Kidney (tissue), 14 donors: ENCODE results near the gene GTF2F2. TPM values are rescaled to one million over a fixed set of nuclear protein-coding genes. Genes with fewer than 3 reads are reported as not detected.

Experiments
- DNase-seq, 5 donors: peaks; one replicate each; pipeline ENCODE4 v3.0.0-alpha.2; 2013 to 2020
- FAIRE-seq: peaks from 2 replicates; lab custom pipeline; 2012; peaks lifted over from hg19 to GRCh38; lab: Jason Lieb, UNC
- H3K27ac ChIP-seq, 2 donors: one replicate each; pipeline ENCODE4 v1.7.0; 2013; ENCODE audit warnings: low read depth in 2 of 2, low read length in 2 of 2, inconsistent platforms in 1 of 2
- H3K27me3 ChIP-seq: one replicate; pipeline ENCODE4 v1.7.1; 2013; ENCODE audit warnings: low read length, inconsistent platforms; ENCODE audit not compliant: control insufficient read depth, insufficient read depth
- H3K36me3 ChIP-seq, 3 donors: one replicate each; pipeline versions ENCODE4 v1.7.0 to v1.7.1; 2013; ENCODE audit warnings: low read length in 3 of 3, control low read depth in 1 of 3, inconsistent platforms in 1 of 3; ENCODE audit not compliant: insufficient read depth in 3 of 3, control insufficient read depth in 2 of 3
- H3K4me1 ChIP-seq, 3 donors: one replicate each; pipeline versions ENCODE4 v1.7.0 to v1.7.1; 2013; ENCODE audit warnings: low read length in 3 of 3, inconsistent platforms in 1 of 3, low read depth in 1 of 3; ENCODE audit not compliant: control insufficient read depth in 2 of 3, insufficient read depth in 2 of 3
- H3K4me3 ChIP-seq, 3 donors: one replicate each; pipeline versions ENCODE4 v1.7.0 to v1.8.1; 2013; ENCODE audit warnings: low read length in 3 of 3, control low read depth in 1 of 3, inconsistent platforms in 1 of 3
- H3K9ac ChIP-seq, 3 donors: one replicate each; pipeline versions ENCODE4 v1.7.0 to v1.7.1; 2013; ENCODE audit warnings: low read length in 3 of 3, control low read depth in 1 of 3, inconsistent platforms in 1 of 3
- H3K9me3 ChIP-seq, 3 donors: one replicate each; pipeline versions ENCODE4 v1.7.0 to v1.7.1; 2013; ENCODE audit warnings: low read length in 3 of 3, control low read depth in 1 of 3, inconsistent platforms in 1 of 3; ENCODE audit not compliant: control insufficient read depth in 2 of 3, insufficient read depth in 1 of 3
- CTCF ChIP-seq: IDR thresholded peaks from 3 replicates; pipeline ENCODE4 v1.5.1; 2012; ENCODE audit warnings: mild to moderate bottlenecking, moderate library complexity, borderline replicate concordance; ENCODE audit not compliant: insufficient read depth; ENCODE audit errors: extremely low read depth
- intact Hi-C: fragments of 100-400 bp; cut with DNase I; formaldehyde crosslinking; loops from one replicate; pipeline ENCODE4 v1.11.1; 2022
- polyA plus RNA-seq: library from polyadenylated mRNA; stranded (reverse); fragments of 350-450 nt; fragmentation: Illumina TruSeq; extraction: RNeasy Lipid Tissue Mini Kit (QIAGEN cat#74804); gene quantifications from one replicate; pipeline ENCODE4 v1.2.3, GENCODE V29; 2014; ENCODE audit warnings: low read depth, low replicate concordance; ENCODE audit not compliant: insufficient read depth
- total RNA-seq: library from RNA; stranded (reverse); fragmentation: NEBNext Ultra II Directional; extraction: Animal tissue kit (Norgen Biotek cat#: 25700); gene quantifications from one replicate; pipeline ENCODE4 v1.2.1, GENCODE V29; 2021
- donor health status: control.
- donor health status: control.
- donor health status: control.
- donor health status: control.
- donor health status: control.
- donor health status: DM: yes; HTN: yes; CAD: no.
- donor health status: Normal renal cell carcinoma (clear cell type).

Gene GTF2F2
- total and polyA plus RNA-seq, 2 donors from 2014 or later, result 16.6 to 17.3 TPM

DNA sequence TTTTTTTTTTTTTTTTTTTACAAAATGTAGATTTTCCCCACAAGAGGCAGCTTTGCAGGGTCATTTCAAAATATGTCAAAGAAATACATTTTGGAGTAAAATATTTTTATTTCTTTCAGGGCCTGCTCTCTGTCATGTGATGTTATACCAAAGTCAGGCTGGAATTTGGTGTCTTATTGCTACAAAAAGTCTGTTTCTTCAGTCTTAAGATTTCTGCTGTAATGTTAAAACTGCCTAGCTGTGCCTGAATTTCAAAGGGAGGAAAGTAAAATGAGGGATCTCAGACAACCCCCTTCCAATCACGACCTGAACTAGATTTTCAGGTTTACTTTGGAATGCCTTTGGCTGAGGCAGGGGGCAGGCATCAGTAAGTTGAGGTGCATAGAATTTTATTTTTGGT, 12.8 kb upstream of the GTF2F2 start:
- FAIRE-seq, result no peak
- no peak for DNase-seq
- intact Hi-C loops, result no loop called here
- no peaks in the 10 kb centered on the region for H3K9me3 ChIP-seq
- no peak overlapping the region for H3K9ac ChIP-seq
- TF ChIP-seq CTCF, result no peak
- H3K27me3 ChIP-seq, result no peaks in the 10 kb centered on the region
- H3K36me3 ChIP-seq, result no peaks in the 10 kb centered on the region
- H3K4me3 ChIP-seq, result no peak overlapping the region
- no peak overlapping the region for H3K27ac ChIP-seq
- H3K4me1 ChIP-seq, result no peaks in the 10 kb centered on the region

GRCh38 chr13:45108716-45109101, 11.6 kb upstream of the GTF2F2 start:
- Histone ChIP-seq H3K9ac (no peak overlapping the region), H3K9me3 (no peaks in the 10 kb centered on the region), H3K27ac (no peak overlapping the region), H3K36me3 (no peaks in the 10 kb centered on the region), H3K4me3 (peak overlapping the region in 2 of 3 donors; percentile 41 to 53), H3K27me3 (no peaks in the 10 kb centered on the region), H3K4me1 (no peaks in the 10 kb centered on the region)
- TF ChIP-seq CTCF, result no peak
- DNase-seq (peak in 1 of 5 donors; percentile 32), FAIRE-seq (no peak)
- intact Hi-C loops, result no loop called here

DNA sequence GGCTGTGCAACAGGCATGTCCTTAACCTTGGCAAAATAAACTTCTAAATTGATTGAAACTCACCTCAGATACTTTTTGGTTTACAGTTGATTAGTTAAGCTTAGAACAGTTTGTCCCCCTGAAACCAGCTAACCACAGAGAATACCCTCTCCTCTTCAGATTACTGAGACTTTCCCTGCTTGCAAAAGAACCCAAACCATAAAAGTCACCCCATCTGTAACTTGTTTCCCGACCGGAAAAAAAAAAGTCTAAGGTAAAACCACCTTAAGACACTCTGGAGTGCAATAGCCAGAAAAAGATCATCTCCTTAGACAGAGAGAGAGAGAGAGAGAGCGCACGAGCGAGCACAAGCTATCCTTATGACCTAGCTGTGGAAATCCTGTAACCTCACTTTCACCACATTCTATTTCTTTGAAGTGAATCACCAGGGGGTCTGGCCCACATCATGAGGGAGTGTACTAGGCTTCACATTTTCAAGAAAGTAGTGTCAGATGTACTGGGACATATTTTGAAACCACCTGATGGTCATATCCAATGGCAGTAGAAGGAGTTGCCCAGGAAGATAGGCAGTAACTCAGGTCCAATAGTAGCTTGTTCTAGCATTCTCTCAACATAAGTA, 11.1 kb upstream of the GTF2F2 start:
- H3K9ac ChIP-seq, result no peak overlapping the region
- no peak for TF ChIP-seq CTCF
- H3K36me3 ChIP-seq, result no peaks in the 10 kb centered on the region
- H3K4me3 ChIP-seq, result peak overlapping the region in 2 of 3 donors; percentile 41 to 53
- FAIRE-seq (no peak), DNase-seq (no peak)
- no peaks in the 10 kb centered on the region for H3K27me3 ChIP-seq
- no peak overlapping the region for H3K27ac ChIP-seq
- no peaks in the 10 kb centered on the region for H3K9me3 ChIP-seq
- H3K4me1 ChIP-seq, result no peaks in the 10 kb centered on the region
- intact Hi-C loops, result no loop called here
